Kidney epithelial cell (primary cell): ENCODE measurements around the gene GPR61. TPM values are rescaled to one million over a fixed set of nuclear protein-coding genes. Genes with fewer than 3 reads are reported as not detected.

ENCODE experiments used
- DNase-seq: peaks from one replicate; pipeline ENCODE4 v3.0.0-alpha.2; 2010; ENCODE audit warnings: low read depth
- H3K27me3 ChIP-seq: 2 replicates; pipeline ENCODE4 v1.6.0; 2011; ENCODE audit warnings: low read length; ENCODE audit not compliant: control insufficient read depth, insufficient read depth
- H3K36me3 ChIP-seq: 2 replicates; pipeline ENCODE4 v1.5.1; 2011; ENCODE audit warnings: low read length; ENCODE audit not compliant: control insufficient read depth, insufficient read depth
- H3K4me3 ChIP-seq: 2 replicates; pipeline ENCODE4 v1.5.1; 2011; ENCODE audit warnings: low read depth, mild to moderate bottlenecking, control low read depth, low read length
- CTCF ChIP-seq: IDR thresholded peaks from 2 replicates; pipeline ENCODE4 v1.5.1; 2011; ENCODE audit warnings: mild to moderate bottlenecking, moderate library complexity, low read length, control low read depth, inconsistent platforms; ENCODE audit not compliant: insufficient read depth, poor library complexity, severe bottlenecking
- total RNA-seq: library from RNA; depleted of rRNA; stranded (reverse); fragments of >200 nt; gene quantifications from 2 replicates; pipeline ENCODE4 v1.2.3, GENCODE V29; 2015

Gene GPR61
- total RNA-seq, 1 donor from 2014 or later: not detected

GRCh38 chr1:109541102-109541501, 1.4 kb downstream of the GPR61 start:
- no peak for TF ChIP-seq CTCF
- no peaks in the 10 kb centered on the region for H3K36me3 ChIP-seq
- no peak for DNase-seq
- H3K27me3 ChIP-seq: no peaks in the 10 kb centered on the region
- H3K4me3 ChIP-seq: no peak overlapping the region

GRCh38 chr1:109542657-109543056, 3.0 kb downstream of the GPR61 start:
- Histone ChIP-seq H3K36me3 (no peaks in the 10 kb centered on the region), H3K4me3 (no peak overlapping the region)
- TF ChIP-seq CTCF: no peak

GRCh38 chr1:109543283-109543987, 3.8 kb downstream of the GPR61 start:
- no peak for DNase-seq
- TF ChIP-seq CTCF: no peak
- H3K4me3 ChIP-seq: no peak overlapping the region
- no peaks in the 10 kb centered on the region for H3K27me3 ChIP-seq
- no peaks in the 10 kb centered on the region for H3K36me3 ChIP-seq

More at GRCh38 chr1:109542657-109543056, 3.0 kb downstream of the GPR61 start:
- H3K27me3 ChIP-seq: no peaks in the 10 kb centered on the region
- DNase-seq: no peak

GRCh38 chr1:109543988-109544735, 4.5 kb downstream of the GPR61 start:
- Histone ChIP-seq H3K27me3 (no peaks in the 10 kb centered on the region), H3K36me3 (no peaks in the 10 kb centered on the region), H3K4me3 (no peak overlapping the region)
- TF ChIP-seq CTCF: no peak
- DNase-seq: no peak

GRCh38 chr1:109546311-109547109, 6.8 kb downstream of the GPR61 start:
- no peaks in the 10 kb centered on the region for H3K27me3 ChIP-seq
- peak; percentile 69 for TF ChIP-seq CTCF
- no peaks in the 10 kb centered on the region for H3K36me3 ChIP-seq
- peak; percentile 43 for DNase-seq
- H3K4me3 ChIP-seq: peak overlapping the region; percentile 6
